Type B pancreatic cell (in vitro differentiated cells): Measurements from ENCODE around the gene FAM234B. TPM values are rescaled to one million over a fixed set of nuclear protein-coding genes. Genes with fewer than 3 reads are reported as not detected.
A peak's percentile ranks its signal among the peaks of the same experiment; 100 is the strongest.

ENCODE experiments used
- DNase-seq: peaks from one replicate; pipeline ENCODE4 v3.0.0; 2021; ENCODE audit warnings: mixed read lengths; ENCODE audit not compliant: unreplicated experiment; ENCODE audit errors: extremely low spot score
- H3K27ac Mint-ChIP-seq: 2 replicates; pipeline ENCODE4 v1.8.0; 2021; ENCODE audit warnings: mild to moderate bottlenecking, mixed read lengths
- H3K27me3 Mint-ChIP-seq: 2 replicates; pipeline ENCODE4 v1.8.0; 2021; ENCODE audit warnings: mixed read lengths
- H3K36me3 Mint-ChIP-seq: 2 replicates; pipeline ENCODE4 v1.8.0; 2021; ENCODE audit warnings: mixed read lengths
- H3K4me1 Mint-ChIP-seq: one replicate; pipeline ENCODE4 v1.8.0; 2021; ENCODE audit warnings: mixed read lengths; ENCODE audit not compliant: unreplicated experiment
- H3K4me3 Mint-ChIP-seq: 2 replicates; pipeline ENCODE4 v1.8.0; 2021; ENCODE audit warnings: mild to moderate bottlenecking, mixed read lengths
- H3K9me3 Mint-ChIP-seq: 2 replicates; pipeline ENCODE4 v1.8.0; 2021; ENCODE audit warnings: mixed read lengths
- CTCF ChIP-seq: fragments of 200-600 bp; sonication (generic); conservative IDR thresholded peaks from 2 replicates; pipeline ENCODE4 v1.5.0; 2021; ENCODE audit warnings: antibody characterized with exemption, mild to moderate bottlenecking
- long read RNA-seq: library from polyadenylated mRNA; unstranded; transcript quantifications from one replicate; pipeline ENCODE4 v2.0.0, GENCODE V29; 2020
- total RNA-seq: library from RNA; stranded (reverse); gene quantifications from 2 replicates; pipeline ENCODE4 v1.2.1, GENCODE V29; 2021; ENCODE audit warnings: low replicate concordance

Gene FAM234B
- 11.9 and 20.5 TPM in 2 replicates for total RNA-seq
- long read RNA-seq, full-length matches to known transcripts: 1 of 23 reads
- long read RNA-seq, partial matches to known transcripts: 0 of 23 reads
- long read RNA-seq, other reads (novel, unspliced or antisense): 22 of 23 reads

- peaks cover 5% of the 10 kb centered on the region for H3K36me3 Mint-ChIP-seq
- H3K27ac Mint-ChIP-seq: peak within 1 kb of the TSS; percentile 52
- peaks cover 3% of the 10 kb centered on the region for H3K27me3 Mint-ChIP-seq
- H3K4me1 Mint-ChIP-seq: peaks cover 5% of the 10 kb centered on the region
- no peaks in the 10 kb centered on the region for H3K9me3 Mint-ChIP-seq
- TF ChIP-seq CTCF: peak; percentile 55
- peak; percentile 86 for DNase-seq
- H3K4me3 Mint-ChIP-seq: peak within 1 kb of the TSS; percentile 89
Observed at GRCh38 chr12:13044002-13044905, at the start of gene FAM234B. TSS of gene FAM234B (plus strand) at chr12:13044381. CDS start at chr12:13044404, 23 bp downstream.

GRCh38 chr12:12995088-12995487, 49.1 kb upstream of the FAM234B start:
- H3K4me1 Mint-ChIP-seq: peaks cover 31% of the 10 kb centered on the region
- TF ChIP-seq CTCF: no peak
- peaks cover 3% of the 10 kb centered on the region for H3K27me3 Mint-ChIP-seq
- H3K4me3 Mint-ChIP-seq: no peak overlapping the region
- H3K27ac Mint-ChIP-seq: no peak overlapping the region
- peaks cover 49% of the 10 kb centered on the region for H3K36me3 Mint-ChIP-seq
- no peak for DNase-seq
- H3K9me3 Mint-ChIP-seq: no peaks in the 10 kb centered on the region

GRCh38 chr12:12996209-12996608, 48.0 kb upstream of the FAM234B start:
- Mint-ChIP-seq H3K27me3 (peaks cover 3% of the 10 kb centered on the region), H3K4me1 (peaks cover 20% of the 10 kb centered on the region), H3K9me3 (no peaks in the 10 kb centered on the region), H3K4me3 (no peak overlapping the region), H3K36me3 (peaks cover 41% of the 10 kb centered on the region), H3K27ac (no peak overlapping the region)
- no peak for TF ChIP-seq CTCF
- DNase-seq: no peak

GRCh38 chr12:12997156-12997555, 47.0 kb upstream of the FAM234B start:
- Mint-ChIP-seq H3K27me3 (peaks cover 7% of the 10 kb centered on the region), H3K36me3 (peaks cover 42% of the 10 kb centered on the region), H3K27ac (no peak overlapping the region), H3K9me3 (no peaks in the 10 kb centered on the region), H3K4me3 (peak overlapping the region; percentile 96), H3K4me1 (peaks cover 17% of the 10 kb centered on the region)
- no peak for DNase-seq
- TF ChIP-seq CTCF: no peak

- H3K4me1 Mint-ChIP-seq: peaks cover 17% of the 10 kb centered on the region
- H3K27ac Mint-ChIP-seq: peak overlapping the region; percentile 14
- peaks cover 43% of the 10 kb centered on the region for H3K36me3 Mint-ChIP-seq
- peak overlapping the region; percentile 96 for H3K4me3 Mint-ChIP-seq
- DNase-seq: no peak
- H3K9me3 Mint-ChIP-seq: no peaks in the 10 kb centered on the region
- TF ChIP-seq CTCF: no peak
- peaks cover 7% of the 10 kb centered on the region for H3K27me3 Mint-ChIP-seq
Observed at GRCh38 chr12:12997734-12998133, 46.4 kb upstream of the FAM234B start.
